Mammary epithelial cell (primary cell): Measurements from ENCODE around the gene NOTO.

Experiments used
- EZH2 ChIP-seq: IDR thresholded peaks from 2 replicates; pipeline ENCODE4 v1.6.1; 2012; ENCODE audit warnings: low read length, inconsistent platforms, borderline replicate concordance
- TF ChIP-seq, protein P1 (sequence below), 2 donors: IDR thresholded peaks in 1 of 2; conservative IDR thresholded peaks in 1 of 2; 2 replicates each; pipeline ENCODE4 v1.5.1; 2011 to 2012; ENCODE audit warnings: inconsistent platforms in 2 of 2, low read length in 2 of 2, mild to moderate bottlenecking in 2 of 2, control low read depth in 1 of 2, low read depth in 1 of 2; ENCODE audit not compliant: insufficient read depth in 1 of 2; ENCODE audit errors: extremely low read depth in 1 of 2

DNA sequence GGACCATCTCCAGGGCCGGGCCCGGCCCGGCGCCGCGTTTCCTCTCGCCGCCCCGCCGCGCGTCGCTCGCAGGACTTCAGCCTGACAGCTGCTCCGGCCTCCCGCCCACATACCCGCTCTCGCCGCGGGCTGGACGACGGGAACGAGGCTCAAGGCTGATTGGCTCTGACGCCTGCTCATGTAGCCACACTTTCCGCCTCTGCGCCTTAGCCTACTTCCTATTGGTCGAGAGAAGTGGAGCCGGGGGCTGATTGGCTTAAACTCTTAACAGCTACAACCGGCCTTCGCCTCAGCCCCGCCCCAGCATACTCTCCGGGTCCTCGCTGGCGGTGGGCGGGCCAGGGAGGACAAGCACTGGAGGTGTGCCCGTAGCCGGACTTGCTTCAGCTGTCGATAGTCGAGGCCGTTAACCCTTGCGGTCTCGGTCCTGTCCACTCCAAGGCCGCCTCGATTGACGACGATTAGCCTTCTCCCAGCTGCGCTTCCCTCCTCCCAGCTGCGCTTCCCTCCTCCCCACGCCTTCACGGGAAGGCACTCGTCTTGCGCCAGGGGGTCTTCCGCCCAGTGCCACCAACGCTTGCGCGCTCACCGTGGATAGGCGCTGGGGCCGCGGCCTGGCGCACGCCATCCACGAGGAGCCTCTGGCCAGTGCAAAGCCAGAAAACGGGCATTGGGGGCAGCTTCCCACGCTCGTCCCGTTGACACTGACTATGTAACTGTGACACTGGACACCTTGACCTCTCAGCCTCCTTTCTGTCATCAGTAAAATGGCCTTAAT, 31.0 kb downstream of the NOTO start, which contains the start of gene PRADC1:
- TF ChIP-seq, protein P1, sequence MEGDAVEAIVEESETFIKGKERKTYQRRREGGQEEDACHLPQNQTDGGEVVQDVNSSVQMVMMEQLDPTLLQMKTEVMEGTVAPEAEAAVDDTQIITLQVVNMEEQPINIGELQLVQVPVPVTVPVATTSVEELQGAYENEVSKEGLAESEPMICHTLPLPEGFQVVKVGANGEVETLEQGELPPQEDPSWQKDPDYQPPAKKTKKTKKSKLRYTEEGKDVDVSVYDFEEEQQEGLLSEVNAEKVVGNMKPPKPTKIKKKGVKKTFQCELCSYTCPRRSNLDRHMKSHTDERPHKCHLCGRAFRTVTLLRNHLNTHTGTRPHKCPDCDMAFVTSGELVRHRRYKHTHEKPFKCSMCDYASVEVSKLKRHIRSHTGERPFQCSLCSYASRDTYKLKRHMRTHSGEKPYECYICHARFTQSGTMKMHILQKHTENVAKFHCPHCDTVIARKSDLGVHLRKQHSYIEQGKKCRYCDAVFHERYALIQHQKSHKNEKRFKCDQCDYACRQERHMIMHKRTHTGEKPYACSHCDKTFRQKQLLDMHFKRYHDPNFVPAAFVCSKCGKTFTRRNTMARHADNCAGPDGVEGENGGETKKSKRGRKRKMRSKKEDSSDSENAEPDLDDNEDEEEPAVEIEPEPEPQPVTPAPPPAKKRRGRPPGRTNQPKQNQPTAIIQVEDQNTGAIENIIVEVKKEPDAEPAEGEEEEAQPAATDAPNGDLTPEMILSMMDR (conservative IDR thresholded peaks at IDR 0.05 in 1 of 2, IDR thresholded peaks at IDR 0.05 in 1 of 2; ENCODE audit: extremely low read depth in 1 of 2, insufficient read depth in 1 of 2, low read depth in 1 of 2, low read length in 2 of 2), result no peak
- TF ChIP-seq EZH2, result no peak
